A673 (cell line): ENCODE data around the gene G6PD. TPM values are rescaled to one million over a fixed set of nuclear protein-coding genes. Genes with fewer than 3 reads are reported as not detected.

Experiments
- BruUV-seq: library from RNA; stranded (reverse); fragments of 400-500 nt; replicated peaks from 2 replicates; lab custom pipeline; 2021; lab: Mats Ljungman, UMichigan
- CTCF ChIA-PET: fragments of 300-600 bp; sonication (Branson Sonifier 250); formaldehyde crosslinking; loops from one replicate; lab custom pipeline; 2022; ENCODE audit warnings: antibody characterized with exemption; lab: Charles Lee
- POLR2A ChIA-PET: fragments of 300-600 bp; sonication (Branson Sonifier 250); formaldehyde crosslinking; loops from one replicate; lab custom pipeline; 2022; ENCODE audit warnings: antibody characterized with exemption; ENCODE audit not compliant: low non-redundant PET; lab: Charles Lee
- DNase-seq: peaks from one replicate; pipeline ENCODE4 v3.0.0-alpha.2; 2015; ENCODE audit warnings: low spot score
- H3K27ac ChIP-seq: fragments of 200-600 bp; sonication (generic); 2 replicates; pipeline ENCODE4 v1.5.1; 2016; ENCODE audit warnings: mixed run types, low read depth, mild to moderate bottlenecking, mixed read lengths, antibody characterized with exemption, low read length; ENCODE audit not compliant: poor library complexity, severe bottlenecking
- H3K27me3 ChIP-seq: fragments of 200-600 bp; sonication (generic); replicated peaks from 2 replicates; pipeline ENCODE4 v1.6.1; 2017; ENCODE audit warnings: mixed run types, low read depth, mild to moderate bottlenecking, mixed read lengths, antibody characterized with exemption, low read length; ENCODE audit not compliant: insufficient read depth, poor library complexity
- H3K36me3 ChIP-seq: fragments of 200-600 bp; sonication (generic); 2 replicates; pipeline ENCODE4 v1.6.1; 2016; ENCODE audit warnings: mixed run types, mild to moderate bottlenecking, mixed read lengths, antibody characterized with exemption, low read length; ENCODE audit not compliant: insufficient read depth, poor library complexity, severe bottlenecking
- H3K4me1 ChIP-seq: fragments of 200-600 bp; sonication (generic); 2 replicates; pipeline ENCODE4 v1.6.1; 2017; ENCODE audit warnings: mixed run types, mild to moderate bottlenecking, mixed read lengths, antibody characterized with exemption, low read length; ENCODE audit not compliant: insufficient read depth, poor library complexity, severe bottlenecking
- H3K4me3 ChIP-seq: fragments of 200-600 bp; sonication (generic); 2 replicates; pipeline ENCODE4 v1.5.1; 2016; ENCODE audit warnings: low read depth, mixed run types, mild to moderate bottlenecking, mixed read lengths, low read length; ENCODE audit not compliant: poor library complexity, severe bottlenecking
- H3K9me3 ChIP-seq: fragments of 200-600 bp; sonication (generic); 2 replicates; pipeline ENCODE4 v1.6.1; 2016; ENCODE audit warnings: mixed run types, low read depth, mild to moderate bottlenecking, mixed read lengths, antibody characterized with exemption, low read length; ENCODE audit not compliant: poor library complexity, severe bottlenecking
- CTCF ChIP-seq: fragments of 300-800, 200-600 bp; sonication (generic); conservative IDR thresholded peaks from 2 replicates; pipeline ENCODE4 v1.5.1; 2017; ENCODE audit warnings: low read depth, mild to moderate bottlenecking, antibody characterized with exemption, low read length, moderate library complexity, mixed read lengths
- EZH2 ChIP-seq: fragments of 200-600 bp; sonication (generic); IDR thresholded peaks from 2 replicates; pipeline ENCODE4 v1.6.1; 2017; ENCODE audit warnings: borderline replicate concordance, low read depth, mild to moderate bottlenecking, mixed read lengths, antibody characterized with exemption, low read length; ENCODE audit not compliant: poor library complexity, severe bottlenecking
- intact Hi-C: fragments of 100-400 bp; cut with micrococcal nuclease; formaldehyde crosslinking; loops from one replicate; pipeline ENCODE4 v1.10.0; 2022; ENCODE audit not compliant: unreplicated experiment
- total RNA-seq: library from RNA; stranded (reverse); gene quantifications from 2 replicates; pipeline ENCODE4 v1.2.3, GENCODE V29; 2021

Gene G6PD
- total RNA-seq, 1 experiment from 2014 or later, result 203 TPM

GRCh38 chrX:154495472-154495922 lies 51.1 kb downstream of the G6PD start:
- ChIA-PET POLR2A (interaction anchor here (0.5 kb wide), 1 partner anchor 42 kb away, joined by 3 read pairs; no protein-coding TSS in a partner anchor), CTCF (no interaction called here)

GRCh38 chrX:154494715-154495114 lies 51.9 kb downstream of the G6PD start:
- BruUV-seq, result no TSS peak
- ChIA-PET CTCF (no interaction called here), POLR2A (no interaction called here)
- Histone ChIP-seq H3K9me3 (no peaks in the 10 kb centered on the region), H3K4me1 (no peaks in the 10 kb centered on the region), H3K4me3 (no peak overlapping the region), H3K27ac (no peak overlapping the region), H3K36me3 (no peaks in the 10 kb centered on the region), H3K27me3 (no peaks in the 10 kb centered on the region)
- no peak for DNase-seq
- TF ChIP-seq CTCF, result no peak
- intact Hi-C loops, result no loop called here

More at GRCh38 chrX:154495472-154495922, 51.1 kb downstream of the G6PD start:
- no peak for DNase-seq
- no peaks in the 10 kb centered on the region for H3K36me3 ChIP-seq
- H3K9me3 ChIP-seq, result no peaks in the 10 kb centered on the region
- TF ChIP-seq CTCF, result no peak
- no peak for TF ChIP-seq EZH2
- no peaks in the 10 kb centered on the region for H3K27me3 ChIP-seq
- H3K4me3 ChIP-seq, result no peak overlapping the region
- no TSS peak for BruUV-seq
- no peak overlapping the region for H3K27ac ChIP-seq
- H3K4me1 ChIP-seq, result no peaks in the 10 kb centered on the region
- intact Hi-C loops, result no loop called here

- ChIA-PET CTCF (no interaction called here), POLR2A (no interaction called here)
- Histone ChIP-seq H3K9me3 (no peaks in the 10 kb centered on the region), H3K27ac (peak within 1 kb of the TSS; percentile 85), H3K4me3 (peak within 1 kb of the TSS; percentile 60), H3K27me3 (no peaks in the 10 kb centered on the region), H3K4me1 (peaks cover 3% of the 10 kb centered on the region), H3K36me3 (no peaks in the 10 kb centered on the region)
- TF ChIP-seq CTCF (no peak), EZH2 (no peak)
- peak; percentile 94 for DNase-seq
- no TSS peak for BruUV-seq
- intact Hi-C loops, result no loop called here
Measured at GRCh38 chrX:154490414-154491083, 56.1 kb downstream of the G6PD start, which contains the start of gene SLC10A3. SLC10A3 (minus strand) TSS chrX:154490629; CDS start chrX:154488940, 1,689 bp downstream.
